ENCODE data around the gene BANK1. TPM values are rescaled to one million over a fixed set of nuclear protein-coding genes. Genes with fewer than 3 reads are reported as not detected.

BANK1 gene
- total and polyA plus RNA-seq, 2 donors (not counting 1 experiment from before 2014, with no cell fraction given) = 0.20 to 0.83 TPM

DNA sequence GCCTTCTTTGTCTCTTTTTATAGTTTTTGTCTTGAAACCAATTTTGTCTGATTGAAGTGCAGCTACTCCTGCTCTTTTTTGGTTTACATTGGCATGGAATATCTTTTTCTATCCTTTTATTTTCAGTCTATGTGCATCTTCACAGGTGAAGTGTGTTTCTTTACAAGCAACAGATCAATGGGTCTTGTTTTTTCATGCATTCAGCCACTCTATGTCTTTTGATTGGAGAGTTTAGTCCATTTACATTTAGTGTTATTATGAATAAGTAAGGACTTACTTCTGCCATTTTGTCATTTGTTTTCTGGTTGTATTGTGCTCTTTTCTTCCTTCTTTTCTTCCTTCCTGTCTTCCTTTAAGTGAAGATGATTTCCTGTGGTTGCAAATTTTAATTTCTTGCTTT lies 330.3 kb downstream of the BANK1 start:
- Histone ChIP-seq H3K4me1 (ENCODE audit: control insufficient read depth, extremely low read depth, insufficient read depth, low read length) (no peaks in the 10 kb centered on the region), H3K27ac (ENCODE audit: insufficient read depth, low read length) (no peak overlapping the region), H3K9ac (ENCODE audit: insufficient read depth, low read length) (no peak overlapping the region), H3K36me3 (ENCODE audit: control insufficient read depth, insufficient read depth, low read length) (no peaks in the 10 kb centered on the region), H3K27me3 (ENCODE audit: control insufficient read depth, insufficient read depth, low read length) (no peaks in the 10 kb centered on the region), H3K4me3 (replicated peaks in 1 of 4; ENCODE audit: control extremely low read depth in 1 of 4, insufficient read depth in 1 of 4, low read depth in 3 of 4, low read length in 4 of 4) (no peak overlapping the region), H2AFZ (ENCODE audit: low read length) (no peak overlapping the region), H4K20me1 (ENCODE audit: control insufficient read depth, extremely low read depth, insufficient read depth, low read length) (no peaks in the 10 kb centered on the region), H3K79me2 (ENCODE audit: control insufficient read depth, insufficient read depth, low read length) (no peaks in the 10 kb centered on the region), H3K4me2 (ENCODE audit: extremely low read depth, insufficient read depth, low read length) (no peak overlapping the region), H3K9me3 (ENCODE audit: control insufficient read depth, insufficient read depth, low read depth, low read length) (no peaks in the 10 kb centered on the region)
- DNase-seq (ENCODE audit: low read depth in 2 of 2) = no peak
- TF ChIP-seq EZH2 (IDR thresholded peaks at IDR 0.05; ENCODE audit: low read length, missing control alignments) = no peak
- TF ChIP-seq, protein P1, sequence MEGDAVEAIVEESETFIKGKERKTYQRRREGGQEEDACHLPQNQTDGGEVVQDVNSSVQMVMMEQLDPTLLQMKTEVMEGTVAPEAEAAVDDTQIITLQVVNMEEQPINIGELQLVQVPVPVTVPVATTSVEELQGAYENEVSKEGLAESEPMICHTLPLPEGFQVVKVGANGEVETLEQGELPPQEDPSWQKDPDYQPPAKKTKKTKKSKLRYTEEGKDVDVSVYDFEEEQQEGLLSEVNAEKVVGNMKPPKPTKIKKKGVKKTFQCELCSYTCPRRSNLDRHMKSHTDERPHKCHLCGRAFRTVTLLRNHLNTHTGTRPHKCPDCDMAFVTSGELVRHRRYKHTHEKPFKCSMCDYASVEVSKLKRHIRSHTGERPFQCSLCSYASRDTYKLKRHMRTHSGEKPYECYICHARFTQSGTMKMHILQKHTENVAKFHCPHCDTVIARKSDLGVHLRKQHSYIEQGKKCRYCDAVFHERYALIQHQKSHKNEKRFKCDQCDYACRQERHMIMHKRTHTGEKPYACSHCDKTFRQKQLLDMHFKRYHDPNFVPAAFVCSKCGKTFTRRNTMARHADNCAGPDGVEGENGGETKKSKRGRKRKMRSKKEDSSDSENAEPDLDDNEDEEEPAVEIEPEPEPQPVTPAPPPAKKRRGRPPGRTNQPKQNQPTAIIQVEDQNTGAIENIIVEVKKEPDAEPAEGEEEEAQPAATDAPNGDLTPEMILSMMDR (conservative IDR thresholded peaks at IDR 0.05 in 1 of 2, IDR thresholded peaks at IDR 0.05 in 1 of 2; ENCODE audit: low read depth in 1 of 2, low read length in 2 of 2) = no peak

Data from fibroblast of lung (primary cell).